GM12878 (cell line): ENCODE data around the gene LPCAT4. TPM values are rescaled to one million over a fixed set of nuclear protein-coding genes. Genes with fewer than 3 reads are reported as not detected.

ENCODE experiments used
- CBX3 ChIP-seq: fragments of 200-600 bp; sonication (generic); IDR thresholded peaks from 2 replicates; pipeline ENCODE4 v1.6.1; 2016; ENCODE audit warnings: low read depth, borderline replicate concordance
- CBX5 ChIP-seq: sonication (generic); IDR thresholded peaks from 2 replicates; pipeline ENCODE4 v1.6.1; 2016; ENCODE audit warnings: low read depth, moderate library complexity, mild to moderate bottlenecking, inconsistent platforms
- DPF2 ChIP-seq: fragments of 450-650 bp; IDR thresholded peaks from 2 replicates; pipeline ENCODE4 v1.6.1; 2017; ENCODE audit warnings: mild to moderate bottlenecking
- IRF4 ChIP-seq: IDR thresholded peaks from 2 replicates; pipeline ENCODE4 v1.6.1; 2011; ENCODE audit warnings: low read depth, low read length
- KDM1A ChIP-seq: fragments of 200-600 bp; sonication (generic); IDR thresholded peaks from 2 replicates; pipeline ENCODE4 v1.6.1; 2016; ENCODE audit warnings: borderline replicate concordance
- MEF2B ChIP-seq: fragments of 450-650 bp; IDR thresholded peaks from 2 replicates; pipeline ENCODE4 v1.6.1; 2018; ENCODE audit warnings: mild to moderate bottlenecking, moderate library complexity; ENCODE audit not compliant: partially characterized antibody, poor library complexity, severe bottlenecking
- MTA3 ChIP-seq: IDR thresholded peaks from 2 replicates; pipeline ENCODE4 v1.6.1; 2012; ENCODE audit warnings: low read length, inconsistent platforms, borderline replicate concordance
- NR2F1 ChIP-seq: fragments of 450-650 bp; conservative IDR thresholded peaks from 2 replicates; pipeline ENCODE4 v1.6.1; 2017; ENCODE audit warnings: mild to moderate bottlenecking
- POLR2A ChIP-seq: IDR thresholded peaks from 2 replicates; pipeline ENCODE4 v1.6.1; 2011; ENCODE audit warnings: low read depth, mild to moderate bottlenecking, low read length
- RAD51 ChIP-seq: fragments of 450-650 bp; IDR thresholded peaks from 2 replicates; pipeline ENCODE4 v1.6.1; 2016; ENCODE audit warnings: moderate library complexity, mild to moderate bottlenecking, inconsistent platforms
- SUPT20H ChIP-seq: IDR thresholded peaks from 2 replicates; pipeline ENCODE4 v1.6.1; 2011; ENCODE audit warnings: low read depth, mild to moderate bottlenecking, low read length, moderate library complexity, borderline replicate concordance; ENCODE audit not compliant: control insufficient read depth
- ZNF622 ChIP-seq: fragments of 450-650 bp; IDR thresholded peaks from 2 replicates; pipeline ENCODE4 v1.6.1; 2017; ENCODE audit warnings: mild to moderate bottlenecking, inconsistent platforms
- polyA plus RNA-seq, 11 experiments: library from polyadenylated mRNA; depleted of rRNA in 4 of 11; unstranded in 6 of 11; stranded (reverse) in 5 of 11; fragments of >200 nt; fragmentation: Nextera tagmentation in 4 of 11; fragmentation: Illumina TruSeq in 1 of 11; extraction: Ambion mirVana in 4 of 11; extraction: Trizol in 1 of 11; gene quantifications; 1 replicate in 1 of 11; 2 replicates in 10 of 11; pipeline versions ENCODE4 v1.2.1 to v1.2.3, GENCODE V29; 2011 to 2016; ENCODE audit warnings: inconsistent platforms in 2 of 11, missing spikeins in 2 of 11, low read depth in 1 of 11
- total RNA-seq, 4 experiments: library from RNA; depleted of rRNA in 3 of 4; stranded (reverse); fragments of >200 nt in 3 of 4; fragmentation: Illumina TruSeq in 1 of 4; extraction: Trizol in 1 of 4; gene quantifications; 2 replicates each; pipeline versions ENCODE4 v1.2.1 to v1.2.3, GENCODE V29; 2013 to 2021
- TF ChIP-seq, protein P1 (sequence below): fragments of 450-650 bp; IDR thresholded peaks from 2 replicates; pipeline ENCODE4 v1.6.1; 2017; ENCODE audit warnings: mild to moderate bottlenecking, moderate library complexity
- TF ChIP-seq, protein P2 (sequence below): fragments of 450-650 bp; IDR thresholded peaks from 2 replicates; pipeline ENCODE4 v1.6.1; 2017; ENCODE audit warnings: mild to moderate bottlenecking, moderate library complexity
- TF ChIP-seq, protein P3 (sequence below): fragments of 450-650 bp; formaldehyde crosslinking; IDR thresholded peaks from 2 replicates; pipeline ENCODE4 v1.4.0; 2022; ENCODE audit warnings: mild to moderate bottlenecking, moderate library complexity
- TF ChIP-seq, protein P4 (sequence below): fragments of 450-650 bp; IDR thresholded peaks from 2 replicates; pipeline ENCODE4 v1.6.1; 2016; ENCODE audit warnings: mild to moderate bottlenecking

Gene LPCAT4
- total and polyA plus RNA-seq, 10 of the 15 experiments (the other 5 are each of a cell fraction or from before 2014, with no cell fraction given), result 14.4 to 57.2 (median 33.0) TPM

DNA sequence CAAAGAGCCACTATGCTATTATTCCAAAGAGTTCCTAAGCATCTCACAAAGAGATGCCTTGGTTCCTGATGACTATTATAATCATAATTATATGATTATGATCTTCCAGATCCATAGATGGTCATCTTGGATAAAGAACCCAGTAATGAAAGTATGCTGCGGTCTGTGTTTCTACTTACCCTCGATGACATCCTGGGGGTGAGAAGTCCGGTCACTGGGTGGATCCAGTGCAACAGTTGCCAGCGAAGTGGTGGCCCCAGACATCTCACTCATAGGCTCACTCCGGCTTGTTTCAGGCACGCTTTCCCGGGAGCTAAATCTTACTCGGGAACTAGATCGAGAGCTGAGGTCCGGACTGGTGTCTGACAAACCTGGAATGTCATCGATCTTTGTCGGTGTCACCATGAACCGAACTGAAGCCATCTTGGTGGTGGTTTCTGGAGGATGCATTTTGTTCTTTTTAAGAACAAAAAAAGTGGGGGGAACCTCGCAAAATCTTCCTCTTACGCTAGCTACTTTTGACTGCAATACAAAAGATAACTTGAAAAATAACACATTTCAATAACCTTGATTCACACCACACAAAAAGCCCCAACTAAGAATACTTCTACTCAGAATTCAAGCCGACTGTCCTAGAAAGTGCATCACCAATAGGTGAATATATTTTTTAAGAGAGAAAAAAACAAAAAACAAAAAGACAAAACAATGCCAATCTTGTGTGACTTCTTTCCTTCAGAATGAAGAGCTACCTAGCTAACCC is 30.6 kb downstream of the LPCAT4 start (continued):
- TF ChIP-seq, protein P1, sequence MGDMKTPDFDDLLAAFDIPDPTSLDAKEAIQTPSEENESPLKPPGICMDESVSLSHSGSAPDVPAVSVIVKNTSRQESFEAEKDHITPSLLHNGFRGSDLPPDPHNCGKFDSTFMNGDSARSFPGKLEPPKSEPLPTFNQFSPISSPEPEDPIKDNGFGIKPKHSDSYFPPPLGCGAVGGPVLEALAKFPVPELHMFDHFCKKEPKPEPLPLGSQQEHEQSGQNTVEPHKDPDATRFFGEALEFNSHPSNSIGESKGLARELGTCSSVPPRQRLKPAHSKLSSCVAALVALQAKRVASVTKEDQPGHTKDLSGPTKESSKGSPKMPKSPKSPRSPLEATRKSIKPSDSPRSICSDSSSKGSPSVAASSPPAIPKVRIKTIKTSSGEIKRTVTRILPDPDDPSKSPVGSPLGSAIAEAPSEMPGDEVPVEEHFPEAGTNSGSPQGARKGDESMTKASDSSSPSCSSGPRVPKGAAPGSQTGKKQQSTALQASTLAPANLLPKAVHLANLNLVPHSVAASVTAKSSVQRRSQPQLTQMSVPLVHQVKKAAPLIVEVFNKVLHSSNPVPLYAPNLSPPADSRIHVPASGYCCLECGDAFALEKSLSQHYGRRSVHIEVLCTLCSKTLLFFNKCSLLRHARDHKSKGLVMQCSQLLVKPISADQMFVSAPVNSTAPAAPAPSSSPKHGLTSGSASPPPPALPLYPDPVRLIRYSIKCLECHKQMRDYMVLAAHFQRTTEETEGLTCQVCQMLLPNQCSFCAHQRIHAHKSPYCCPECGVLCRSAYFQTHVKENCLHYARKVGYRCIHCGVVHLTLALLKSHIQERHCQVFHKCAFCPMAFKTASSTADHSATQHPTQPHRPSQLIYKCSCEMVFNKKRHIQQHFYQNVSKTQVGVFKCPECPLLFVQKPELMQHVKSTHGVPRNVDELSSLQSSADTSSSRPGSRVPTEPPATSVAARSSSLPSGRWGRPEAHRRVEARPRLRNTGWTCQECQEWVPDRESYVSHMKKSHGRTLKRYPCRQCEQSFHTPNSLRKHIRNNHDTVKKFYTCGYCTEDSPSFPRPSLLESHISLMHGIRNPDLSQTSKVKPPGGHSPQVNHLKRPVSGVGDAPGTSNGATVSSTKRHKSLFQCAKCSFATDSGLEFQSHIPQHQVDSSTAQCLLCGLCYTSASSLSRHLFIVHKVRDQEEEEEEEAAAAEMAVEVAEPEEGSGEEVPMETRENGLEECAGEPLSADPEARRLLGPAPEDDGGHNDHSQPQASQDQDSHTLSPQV, result peak; percentile 99
- TF ChIP-seq NR2F1, result 0 out of 2 replicates have a peak, but pooled peaks have one; percentile 22
- no peak for TF ChIP-seq CBX3
- no peak for TF ChIP-seq MTA3
- peak; percentile 29 for TF ChIP-seq MEF2B
- TF ChIP-seq, protein P2, sequence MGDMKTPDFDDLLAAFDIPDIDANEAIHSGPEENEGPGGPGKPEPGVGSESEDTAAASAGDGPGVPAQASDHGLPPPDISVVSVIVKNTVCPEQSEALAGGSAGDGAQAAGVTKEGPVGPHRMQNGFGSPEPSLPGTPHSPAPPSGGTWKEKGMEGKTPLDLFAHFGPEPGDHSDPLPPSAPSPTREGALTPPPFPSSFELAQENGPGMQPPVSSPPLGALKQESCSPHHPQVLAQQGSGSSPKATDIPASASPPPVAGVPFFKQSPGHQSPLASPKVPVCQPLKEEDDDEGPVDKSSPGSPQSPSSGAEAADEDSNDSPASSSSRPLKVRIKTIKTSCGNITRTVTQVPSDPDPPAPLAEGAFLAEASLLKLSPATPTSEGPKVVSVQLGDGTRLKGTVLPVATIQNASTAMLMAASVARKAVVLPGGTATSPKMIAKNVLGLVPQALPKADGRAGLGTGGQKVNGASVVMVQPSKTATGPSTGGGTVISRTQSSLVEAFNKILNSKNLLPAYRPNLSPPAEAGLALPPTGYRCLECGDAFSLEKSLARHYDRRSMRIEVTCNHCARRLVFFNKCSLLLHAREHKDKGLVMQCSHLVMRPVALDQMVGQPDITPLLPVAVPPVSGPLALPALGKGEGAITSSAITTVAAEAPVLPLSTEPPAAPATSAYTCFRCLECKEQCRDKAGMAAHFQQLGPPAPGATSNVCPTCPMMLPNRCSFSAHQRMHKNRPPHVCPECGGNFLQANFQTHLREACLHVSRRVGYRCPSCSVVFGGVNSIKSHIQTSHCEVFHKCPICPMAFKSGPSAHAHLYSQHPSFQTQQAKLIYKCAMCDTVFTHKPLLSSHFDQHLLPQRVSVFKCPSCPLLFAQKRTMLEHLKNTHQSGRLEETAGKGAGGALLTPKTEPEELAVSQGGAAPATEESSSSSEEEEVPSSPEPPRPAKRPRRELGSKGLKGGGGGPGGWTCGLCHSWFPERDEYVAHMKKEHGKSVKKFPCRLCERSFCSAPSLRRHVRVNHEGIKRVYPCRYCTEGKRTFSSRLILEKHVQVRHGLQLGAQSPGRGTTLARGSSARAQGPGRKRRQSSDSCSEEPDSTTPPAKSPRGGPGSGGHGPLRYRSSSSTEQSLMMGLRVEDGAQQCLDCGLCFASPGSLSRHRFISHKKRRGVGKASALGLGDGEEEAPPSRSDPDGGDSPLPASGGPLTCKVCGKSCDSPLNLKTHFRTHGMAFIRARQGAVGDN, result peak; percentile 99
- TF ChIP-seq DPF2, result 0 out of 2 replicates have a peak, but pooled peaks have one; percentile 17
- TF ChIP-seq, protein P3, sequence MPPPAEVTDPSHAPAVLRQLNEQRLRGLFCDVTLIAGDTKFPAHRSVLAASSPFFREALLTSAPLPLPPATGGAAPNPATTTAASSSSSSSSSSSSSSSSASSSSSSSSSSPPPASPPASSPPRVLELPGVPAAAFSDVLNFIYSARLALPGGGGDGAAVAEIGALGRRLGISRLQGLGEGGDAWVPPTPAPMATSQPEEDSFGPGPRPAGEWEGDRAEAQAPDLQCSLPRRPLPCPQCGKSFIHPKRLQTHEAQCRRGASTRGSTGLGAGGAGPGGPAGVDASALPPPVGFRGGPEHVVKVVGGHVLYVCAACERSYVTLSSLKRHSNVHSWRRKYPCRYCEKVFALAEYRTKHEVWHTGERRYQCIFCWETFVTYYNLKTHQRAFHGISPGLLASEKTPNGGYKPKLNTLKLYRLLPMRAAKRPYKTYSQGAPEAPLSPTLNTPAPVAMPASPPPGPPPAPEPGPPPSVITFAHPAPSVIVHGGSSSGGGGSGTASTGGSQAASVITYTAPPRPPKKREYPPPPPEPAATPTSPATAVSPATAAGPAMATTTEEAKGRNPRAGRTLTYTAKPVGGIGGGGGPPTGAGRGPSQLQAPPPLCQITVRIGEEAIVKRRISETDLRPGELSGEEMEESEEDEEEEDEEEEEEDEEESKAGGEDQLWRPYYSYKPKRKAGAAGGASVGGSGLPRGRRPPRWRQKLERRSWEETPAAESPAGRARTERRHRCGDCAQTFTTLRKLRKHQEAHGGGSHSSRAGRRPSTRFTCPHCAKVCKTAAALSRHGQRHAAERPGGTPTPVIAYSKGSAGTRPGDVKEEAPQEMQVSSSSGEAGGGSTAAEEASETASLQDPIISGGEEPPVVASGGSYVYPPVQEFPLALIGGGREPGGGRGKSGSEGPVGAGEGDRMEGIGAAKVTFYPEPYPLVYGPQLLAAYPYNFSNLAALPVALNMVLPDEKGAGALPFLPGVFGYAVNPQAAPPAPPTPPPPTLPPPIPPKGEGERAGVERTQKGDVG, result peak; percentile 86; the same call in 1 of the 2 replicates
- TF ChIP-seq RAD51, result no peak
- no peak for TF ChIP-seq KDM1A
- no peak for TF ChIP-seq SUPT20H
- no peak for TF ChIP-seq CBX5
- TF ChIP-seq, protein P4, sequence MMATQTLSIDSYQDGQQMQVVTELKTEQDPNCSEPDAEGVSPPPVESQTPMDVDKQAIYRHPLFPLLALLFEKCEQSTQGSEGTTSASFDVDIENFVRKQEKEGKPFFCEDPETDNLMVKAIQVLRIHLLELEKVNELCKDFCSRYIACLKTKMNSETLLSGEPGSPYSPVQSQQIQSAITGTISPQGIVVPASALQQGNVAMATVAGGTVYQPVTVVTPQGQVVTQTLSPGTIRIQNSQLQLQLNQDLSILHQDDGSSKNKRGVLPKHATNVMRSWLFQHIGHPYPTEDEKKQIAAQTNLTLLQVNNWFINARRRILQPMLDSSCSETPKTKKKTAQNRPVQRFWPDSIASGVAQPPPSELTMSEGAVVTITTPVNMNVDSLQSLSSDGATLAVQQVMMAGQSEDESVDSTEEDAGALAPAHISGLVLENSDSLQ, result peak; percentile 21; the same call in 1 of the 2 replicates
- no peak for TF ChIP-seq POLR2A
- no peak for TF ChIP-seq ZNF622
- 0 out of 2 replicates have a peak, but pooled peaks have one; percentile 14 for TF ChIP-seq IRF4
